COLO829 (cell line): ENCODE results near the gene CFB.
"Not testable (repeated sequence)": the region's sequence is repeated elsewhere in the genome, so short reads cannot be mapped to it uniquely, and the experiment has no call there.

Experiments
- DNase-seq: peaks from one replicate; pipeline ENCODE4 v3.0.0; 2012; ENCODE audit warnings: low spot score

CFB gene

DNA sequence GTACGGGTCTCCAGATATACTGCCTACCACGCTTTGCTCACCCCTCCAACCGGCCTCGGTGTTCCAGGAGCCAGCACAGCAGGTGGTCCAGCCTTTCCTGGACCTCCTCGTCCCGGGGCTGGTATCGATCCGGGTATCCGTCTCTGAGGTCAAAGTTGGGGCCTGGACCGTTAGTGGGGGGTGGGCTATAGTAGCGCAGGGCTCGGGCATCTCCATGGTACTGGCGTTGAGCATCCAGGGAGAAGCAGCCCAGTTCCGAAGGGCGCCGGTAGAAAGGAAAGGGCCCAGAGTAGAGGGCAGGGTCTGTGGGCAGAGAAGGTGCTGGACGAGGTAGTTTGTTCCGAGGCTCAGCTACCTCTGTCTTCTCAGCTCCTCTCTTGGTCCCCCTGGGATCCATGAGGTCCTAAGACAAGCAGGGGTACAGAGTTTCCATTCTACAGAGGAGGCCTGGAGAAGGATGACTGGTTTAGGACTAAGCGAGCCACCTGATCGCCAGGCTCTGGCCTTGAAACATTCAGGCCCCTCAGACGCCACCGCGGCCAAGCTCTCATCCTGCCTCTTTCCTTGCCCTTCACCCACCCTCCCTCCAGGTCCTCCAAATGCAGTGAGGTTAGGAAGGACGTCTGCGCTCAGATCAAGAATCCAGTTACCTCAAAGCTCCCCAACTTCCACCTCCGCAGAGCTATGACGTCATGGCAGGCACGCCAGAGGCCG is 25.5 kb downstream of the CFB start:
- no peak for DNase-seq

DNA sequence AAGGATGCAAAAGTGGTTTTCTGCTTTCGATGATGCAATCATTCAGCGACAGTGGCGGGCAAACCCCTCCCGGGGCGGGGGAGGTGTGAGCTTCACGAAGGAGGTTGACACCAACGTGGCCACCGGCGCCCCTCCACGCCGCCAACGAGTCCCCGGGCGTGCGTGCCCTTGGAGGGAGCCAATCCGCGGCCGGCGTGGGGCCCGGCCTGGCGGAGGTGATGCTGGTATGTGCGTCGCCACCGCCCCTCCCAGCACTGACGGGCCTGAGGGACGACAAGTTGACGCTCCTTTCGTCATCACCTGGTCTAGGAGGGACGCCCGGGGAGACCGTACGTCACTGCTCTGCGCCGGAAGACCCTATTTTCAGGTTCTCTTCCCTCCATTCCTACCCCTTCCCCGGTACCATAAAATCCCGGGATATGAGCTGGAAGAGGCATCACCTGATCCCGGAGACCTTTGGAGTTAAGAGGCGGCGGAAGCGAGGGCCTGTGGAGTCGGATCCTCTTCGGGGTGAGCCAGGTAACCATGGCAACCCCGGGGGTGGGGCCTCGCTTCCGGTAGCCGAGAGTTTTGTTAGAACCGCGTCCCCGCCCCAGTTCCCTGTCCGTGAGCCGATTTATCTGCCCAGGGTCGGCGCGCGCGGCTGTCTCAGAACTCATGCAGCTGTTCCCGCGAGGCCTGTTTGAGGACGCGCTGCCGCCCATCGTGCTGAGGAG is 26.3 kb downstream of the CFB start, which contains the start of gene DXO:
Gene DXO, minus strand, starts transcription at position 146 of the 716 bp plus-strand sequence. CDS start 463 bp downstream, outside the sequence.
- DNase-seq: peak; percentile 99

DNA sequence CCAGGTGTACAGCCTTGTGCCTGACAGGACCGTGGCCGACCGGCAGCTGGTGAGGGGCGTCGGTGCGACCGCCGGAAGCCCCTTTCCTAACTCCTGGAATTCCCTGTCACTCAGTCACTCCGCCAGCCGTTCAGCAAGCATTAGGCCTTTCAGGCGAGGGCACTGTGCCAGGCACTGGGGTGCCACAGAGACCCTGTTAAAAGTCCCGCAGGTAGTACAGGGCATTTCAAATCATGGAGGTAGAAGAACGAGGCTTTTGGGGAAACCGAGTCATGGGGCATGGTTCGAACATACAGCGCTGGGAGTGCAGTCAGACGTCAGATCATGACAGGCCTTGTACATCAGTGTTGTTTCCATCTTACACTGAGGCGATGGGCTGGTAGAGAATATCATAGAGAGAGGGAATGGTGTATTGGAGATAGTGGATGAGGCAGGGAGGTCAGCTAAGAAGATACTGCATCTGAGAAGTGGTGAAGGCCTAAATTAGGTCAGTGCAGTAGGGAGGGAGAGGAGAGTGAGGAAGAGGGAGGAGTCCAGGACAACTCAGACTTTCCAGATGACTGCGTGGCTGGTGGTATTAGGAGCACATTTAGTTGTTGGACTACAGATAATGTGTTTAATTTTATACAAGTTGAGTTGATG is 26.9 kb downstream of the CFB start:
- DNase-seq: no peak

DNA sequence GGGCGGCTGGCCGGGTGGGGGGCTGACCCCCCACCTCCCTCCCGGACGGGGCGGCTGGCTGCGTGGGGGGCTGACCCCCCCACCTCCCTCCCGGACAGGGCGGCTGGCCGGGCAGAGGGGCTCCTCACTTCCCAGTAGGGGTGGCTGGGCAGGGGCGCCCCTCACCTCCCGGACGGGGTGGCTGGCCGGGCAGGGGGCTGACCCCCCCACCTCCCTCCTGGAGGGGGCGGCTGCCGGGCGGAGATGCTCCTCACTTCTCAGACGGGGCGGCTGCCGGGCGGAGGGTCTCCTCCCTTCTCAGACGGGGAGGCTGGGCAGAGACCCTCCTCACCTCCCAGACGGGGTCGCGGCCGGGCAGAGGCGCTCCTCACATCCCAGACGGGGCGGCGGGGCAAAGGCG is 30.2 kb downstream of the CFB start:
- not testable (repeated sequence) for DNase-seq

DNA sequence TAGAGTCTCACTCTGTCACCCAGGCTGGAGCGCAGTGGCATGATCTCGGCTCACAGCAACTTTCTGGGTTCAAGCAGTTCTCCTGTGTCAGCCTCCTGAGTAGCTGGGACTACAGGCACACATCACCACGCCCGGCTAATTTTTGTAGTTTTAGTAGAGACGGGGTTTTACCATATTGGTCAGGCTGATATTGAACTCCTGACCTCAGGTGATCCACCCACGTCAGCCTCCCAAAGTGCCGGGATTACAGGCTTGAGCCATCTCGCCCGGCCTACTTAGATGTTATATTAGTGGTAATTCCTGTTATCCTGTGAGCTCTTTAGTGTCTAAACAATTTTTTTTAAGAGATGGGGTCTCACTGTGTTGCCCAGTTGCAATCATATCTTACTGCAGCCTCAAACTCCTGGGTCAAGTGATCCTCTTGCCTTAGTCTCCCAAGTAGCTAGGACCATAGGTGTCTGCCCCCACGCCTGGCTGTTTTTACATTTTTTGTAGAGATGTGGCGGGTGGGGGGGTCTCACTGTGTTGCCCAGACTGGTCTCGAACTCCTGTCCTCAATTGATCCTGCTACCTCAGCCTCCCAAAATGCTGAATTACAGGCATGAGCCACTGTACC is 32.0 kb downstream of the CFB start:
- no peak for DNase-seq

DNA sequence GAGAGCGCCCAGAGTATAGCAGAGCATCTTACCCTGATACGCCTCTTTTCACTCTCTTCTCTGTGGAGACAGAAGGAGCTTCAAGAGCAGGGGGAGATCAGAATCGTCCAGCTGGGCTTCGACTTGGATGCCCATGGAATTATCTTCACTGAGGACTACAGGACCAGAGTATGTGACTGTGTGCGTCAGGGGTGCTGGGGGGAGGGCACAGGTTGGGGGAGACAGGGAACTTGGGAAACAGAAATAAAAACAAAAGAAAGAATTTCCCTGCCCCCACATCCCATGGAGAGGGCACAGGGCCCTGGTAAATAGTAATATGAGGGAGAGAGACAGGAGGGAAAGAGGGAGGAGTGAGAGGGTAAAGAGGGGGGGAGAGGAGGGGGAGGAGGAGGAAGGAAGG is 32.9 kb downstream of the CFB start:
- DNase-seq: no peak

DNA sequence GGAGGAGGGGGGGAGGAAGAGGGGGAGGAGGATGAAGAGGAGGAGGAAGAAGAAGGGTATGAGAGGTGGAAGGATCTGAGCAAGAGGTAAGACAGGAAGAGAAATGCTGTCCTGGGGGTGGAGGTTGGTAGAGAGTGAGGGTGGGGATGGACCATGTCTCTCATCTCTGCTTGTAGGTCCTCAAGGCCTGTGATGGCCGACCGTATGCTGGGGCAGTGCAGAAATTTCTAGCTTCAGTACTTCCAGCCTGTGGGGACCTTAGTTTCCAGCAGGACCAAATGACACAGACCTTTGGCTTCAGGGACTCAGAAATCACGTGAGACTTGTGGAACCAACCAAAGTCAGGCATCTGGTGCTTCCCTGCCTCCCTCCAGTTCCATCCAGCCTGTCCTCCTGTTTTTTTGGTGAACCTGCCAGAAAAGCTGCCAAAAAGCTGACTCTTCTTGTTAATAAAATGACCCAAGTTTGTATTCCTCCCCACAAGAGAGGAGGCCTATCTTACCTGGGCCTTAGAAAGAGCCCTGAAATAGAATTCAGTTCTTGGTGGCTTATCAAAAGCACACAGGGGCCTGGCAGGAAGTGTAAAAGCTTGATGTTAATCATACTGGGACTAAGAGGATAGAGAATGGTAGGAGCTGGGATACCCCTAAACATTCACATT is 33.5 kb downstream of the CFB start:
- no peak for DNase-seq

DNA sequence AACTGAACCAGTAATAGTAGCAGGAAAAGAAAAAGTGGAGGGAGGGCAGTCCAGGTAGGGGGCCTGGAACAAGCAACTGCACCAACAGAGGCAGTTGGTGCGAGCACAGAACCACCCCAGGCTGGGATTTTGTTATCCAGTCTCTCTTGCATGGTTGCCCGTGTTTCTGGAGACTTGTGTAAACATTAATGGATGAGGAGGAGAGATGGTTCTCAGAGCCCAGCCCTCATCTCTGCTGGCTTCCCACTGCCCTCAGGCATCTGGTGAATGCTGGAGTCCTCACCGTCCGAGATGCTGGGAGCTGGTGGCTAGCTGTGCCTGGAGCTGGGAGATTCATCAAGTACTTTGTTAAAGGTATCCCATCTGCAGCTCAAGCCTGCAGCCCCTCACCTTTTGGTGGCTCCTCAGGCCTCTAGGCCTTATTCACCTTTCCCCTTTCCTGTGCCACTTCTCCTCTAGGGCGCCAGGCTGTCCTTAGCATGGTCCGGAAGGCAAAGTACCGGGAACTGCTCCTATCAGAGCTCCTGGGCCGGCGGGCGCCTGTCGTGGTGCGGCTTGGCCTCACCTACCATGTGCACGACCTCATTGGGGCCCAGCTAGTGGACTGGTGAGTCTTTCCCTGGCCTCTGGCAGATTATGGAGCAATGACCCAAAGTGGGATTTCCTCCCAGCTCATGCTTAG is 34.4 kb downstream of the CFB start:
- not testable (repeated sequence) for DNase-seq

DNA sequence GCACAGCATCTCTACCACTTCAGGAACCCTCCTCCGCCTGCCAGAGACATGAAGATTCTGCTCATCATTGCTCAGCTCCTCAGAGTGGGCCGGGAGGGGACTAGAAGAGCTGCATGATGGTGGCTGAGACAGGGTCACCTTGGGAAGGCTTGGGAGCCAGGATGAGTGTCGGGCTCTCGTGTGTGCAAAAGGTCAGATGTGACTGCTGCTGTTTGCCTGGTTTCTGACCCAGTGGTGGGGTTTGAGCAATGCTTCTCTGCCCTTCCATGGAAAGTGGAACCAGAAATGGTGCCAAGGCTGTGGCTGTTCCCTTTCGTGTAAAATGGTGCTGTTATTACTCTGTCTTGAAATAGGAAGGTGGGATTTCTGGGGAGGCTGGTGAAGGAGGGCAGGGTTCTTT is 35.1 kb downstream of the CFB start:
- not testable (repeated sequence) for DNase-seq

DNA sequence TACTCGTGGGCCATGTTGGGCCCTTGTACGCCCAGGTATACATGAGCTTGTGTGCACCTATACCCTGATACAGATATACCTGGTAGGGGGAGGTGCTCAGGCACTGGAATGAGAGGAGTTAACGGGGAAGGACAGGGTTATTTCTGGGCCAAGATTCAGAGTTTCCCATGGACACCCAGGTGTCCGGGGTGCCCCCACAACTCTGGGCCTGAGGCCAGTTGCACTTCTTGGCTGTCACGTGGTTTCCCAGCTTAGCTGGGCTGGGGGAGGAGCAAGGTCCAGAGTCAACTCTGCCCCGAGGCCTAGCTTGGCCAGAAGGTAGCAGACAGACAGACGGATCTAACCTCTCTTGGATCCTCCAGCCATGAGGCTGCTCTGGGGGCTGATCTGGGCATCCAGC is 35.8 kb downstream of the CFB start, which contains the start of gene C4A:
Gene C4A, plus strand, starts transcription at position 314 of the 400 bp plus-strand sequence. Its CDS starts 51 bp downstream, at position 365.
- not testable (repeated sequence) for DNase-seq

DNA sequence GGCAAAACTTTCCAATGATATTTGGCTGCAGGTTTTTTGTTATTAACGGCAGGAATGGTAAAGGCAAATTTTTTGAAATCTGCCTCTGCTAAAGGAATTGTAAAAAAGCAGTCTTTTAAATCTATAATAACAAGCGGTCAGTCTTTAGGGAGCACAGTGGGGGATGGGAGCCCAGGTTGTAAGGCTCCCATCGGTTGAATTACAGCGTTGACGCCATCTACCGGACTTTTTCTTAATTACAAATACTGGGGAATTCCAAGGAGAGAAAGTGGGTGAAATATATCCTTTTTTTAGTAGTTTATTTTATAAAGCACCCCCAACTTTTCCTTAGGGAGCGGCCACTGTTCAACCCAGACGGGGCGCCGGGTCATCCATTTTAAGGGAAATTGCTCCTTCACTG is 43.5 kb downstream of the CFB start:
- not testable (repeated sequence) for DNase-seq

DNA sequence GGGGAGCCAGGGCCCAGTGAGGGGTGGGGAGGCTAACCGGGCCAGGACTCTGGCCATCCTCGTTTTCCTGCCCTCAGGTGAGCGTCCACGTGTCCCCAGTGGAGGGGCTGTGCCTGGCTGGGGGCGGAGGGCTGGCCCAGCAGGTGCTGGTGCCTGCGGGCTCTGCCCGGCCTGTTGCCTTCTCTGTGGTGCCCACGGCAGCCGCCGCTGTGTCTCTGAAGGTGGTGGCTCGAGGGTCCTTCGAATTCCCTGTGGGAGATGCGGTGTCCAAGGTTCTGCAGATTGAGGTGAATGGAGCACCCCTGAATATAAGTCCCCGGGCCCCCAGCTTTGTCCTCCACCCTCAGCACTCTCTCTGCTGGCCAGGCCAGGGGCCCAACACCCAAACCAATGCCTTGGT is 48.5 kb downstream of the CFB start:
- DNase-seq: not testable (repeated sequence)

DNA sequence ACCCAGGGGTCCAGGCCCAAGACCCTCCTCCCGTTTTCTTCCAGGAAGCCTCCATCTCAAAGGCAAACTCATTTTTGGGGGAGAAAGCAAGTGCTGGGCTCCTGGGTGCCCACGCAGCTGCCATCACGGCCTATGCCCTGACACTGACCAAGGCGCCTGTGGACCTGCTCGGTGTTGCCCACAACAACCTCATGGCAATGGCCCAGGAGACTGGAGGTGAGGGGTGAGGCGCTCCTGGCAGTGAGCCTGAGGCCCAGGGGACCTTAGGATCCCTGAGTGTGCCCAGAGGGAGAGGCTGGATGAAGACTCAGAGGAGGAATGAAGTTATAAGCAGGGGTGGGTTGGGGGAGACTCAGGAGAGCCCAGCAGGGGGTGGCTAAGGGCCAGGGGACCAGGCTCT is 50.5 kb downstream of the CFB start:
- not testable (repeated sequence) for DNase-seq
